ENCODE data around the gene C1orf56. TPM values are rescaled to one million over a fixed set of nuclear protein-coding genes. Genes with fewer than 3 reads are reported as not detected.

Gene C1orf56
- total RNA-seq, 1 donor, result 3.0 TPM

DNA sequence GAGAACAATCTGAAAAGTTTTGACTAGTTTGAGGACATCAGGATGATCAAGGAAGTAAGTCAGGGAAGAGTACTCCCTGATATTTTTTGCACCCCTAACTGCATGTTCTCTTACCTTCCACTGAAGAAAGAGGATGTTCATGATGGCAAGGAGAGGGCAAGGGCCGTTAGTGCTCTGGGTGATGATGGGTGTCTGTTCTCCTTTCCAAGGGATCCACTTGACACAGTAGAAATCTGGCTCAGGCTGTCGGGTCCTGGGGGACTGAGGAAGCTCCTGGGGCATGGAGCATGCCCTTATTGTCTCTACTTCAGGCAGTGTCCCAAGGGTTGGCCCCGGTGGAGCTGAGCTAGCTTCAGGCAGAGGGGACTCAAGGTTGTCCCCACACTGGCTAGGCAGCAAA lies 45.5 kb upstream of the C1orf56 start:
- TF ChIP-seq, protein P1, sequence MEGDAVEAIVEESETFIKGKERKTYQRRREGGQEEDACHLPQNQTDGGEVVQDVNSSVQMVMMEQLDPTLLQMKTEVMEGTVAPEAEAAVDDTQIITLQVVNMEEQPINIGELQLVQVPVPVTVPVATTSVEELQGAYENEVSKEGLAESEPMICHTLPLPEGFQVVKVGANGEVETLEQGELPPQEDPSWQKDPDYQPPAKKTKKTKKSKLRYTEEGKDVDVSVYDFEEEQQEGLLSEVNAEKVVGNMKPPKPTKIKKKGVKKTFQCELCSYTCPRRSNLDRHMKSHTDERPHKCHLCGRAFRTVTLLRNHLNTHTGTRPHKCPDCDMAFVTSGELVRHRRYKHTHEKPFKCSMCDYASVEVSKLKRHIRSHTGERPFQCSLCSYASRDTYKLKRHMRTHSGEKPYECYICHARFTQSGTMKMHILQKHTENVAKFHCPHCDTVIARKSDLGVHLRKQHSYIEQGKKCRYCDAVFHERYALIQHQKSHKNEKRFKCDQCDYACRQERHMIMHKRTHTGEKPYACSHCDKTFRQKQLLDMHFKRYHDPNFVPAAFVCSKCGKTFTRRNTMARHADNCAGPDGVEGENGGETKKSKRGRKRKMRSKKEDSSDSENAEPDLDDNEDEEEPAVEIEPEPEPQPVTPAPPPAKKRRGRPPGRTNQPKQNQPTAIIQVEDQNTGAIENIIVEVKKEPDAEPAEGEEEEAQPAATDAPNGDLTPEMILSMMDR (IDR thresholded peaks at IDR 0.05; ENCODE audit: insufficient read depth, low read depth, low read length), result no peak
- DNase-seq (ENCODE audit: low read depth), result no peak
- H3K4me3 ChIP-seq (ENCODE audit: low read depth, low read length), result no peak overlapping the region

DNA sequence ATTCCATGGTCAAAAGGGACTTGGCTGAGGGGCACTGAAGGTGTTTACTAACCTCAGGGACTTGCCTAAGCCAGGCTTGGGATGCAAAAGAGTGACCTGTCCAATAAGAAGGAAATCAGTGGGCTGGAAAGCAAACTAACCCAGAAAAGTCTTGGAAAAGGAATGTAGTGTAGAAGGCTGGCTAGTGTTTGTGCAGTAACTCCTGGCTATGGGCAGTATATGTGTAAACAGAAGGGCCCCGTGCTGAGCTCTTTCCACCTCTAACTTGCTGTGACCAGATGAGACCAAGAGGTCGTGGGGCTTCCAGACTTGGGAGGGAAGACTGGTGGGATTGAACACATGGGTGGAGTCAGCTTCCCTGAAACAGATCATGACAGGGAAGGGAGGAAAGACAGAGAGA lies 44.9 kb upstream of the C1orf56 start:
- TF ChIP-seq, protein P1 (IDR thresholded peaks at IDR 0.05; ENCODE audit: insufficient read depth, low read depth, low read length), result no peak
- no peak for DNase-seq (ENCODE audit: low read depth)
- H3K4me3 ChIP-seq (ENCODE audit: low read depth, low read length), result no peak overlapping the region

DNA sequence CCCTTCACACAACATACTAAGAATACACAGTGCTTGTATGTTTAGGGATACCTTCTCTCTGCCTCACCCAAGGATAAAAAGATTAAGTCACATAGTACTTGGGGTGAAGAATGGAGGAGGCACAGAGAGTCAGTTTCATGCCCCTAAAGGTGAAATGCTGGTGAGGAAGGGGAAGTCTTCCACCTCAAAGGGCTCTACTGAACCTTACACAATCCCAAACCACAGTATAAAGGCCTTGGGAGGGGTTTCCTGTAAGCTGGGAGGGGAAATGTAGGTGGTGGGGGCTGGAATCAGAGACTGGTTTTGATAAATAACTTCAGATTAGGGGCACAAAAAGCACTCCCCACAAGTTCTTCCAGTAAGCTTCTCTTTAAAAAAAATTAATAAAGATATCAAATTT lies 44.4 kb upstream of the C1orf56 start:
- DNase-seq (ENCODE audit: low read depth), result no peak
- TF ChIP-seq, protein P1 (IDR thresholded peaks at IDR 0.05; ENCODE audit: insufficient read depth, low read depth, low read length), result no peak

DNA sequence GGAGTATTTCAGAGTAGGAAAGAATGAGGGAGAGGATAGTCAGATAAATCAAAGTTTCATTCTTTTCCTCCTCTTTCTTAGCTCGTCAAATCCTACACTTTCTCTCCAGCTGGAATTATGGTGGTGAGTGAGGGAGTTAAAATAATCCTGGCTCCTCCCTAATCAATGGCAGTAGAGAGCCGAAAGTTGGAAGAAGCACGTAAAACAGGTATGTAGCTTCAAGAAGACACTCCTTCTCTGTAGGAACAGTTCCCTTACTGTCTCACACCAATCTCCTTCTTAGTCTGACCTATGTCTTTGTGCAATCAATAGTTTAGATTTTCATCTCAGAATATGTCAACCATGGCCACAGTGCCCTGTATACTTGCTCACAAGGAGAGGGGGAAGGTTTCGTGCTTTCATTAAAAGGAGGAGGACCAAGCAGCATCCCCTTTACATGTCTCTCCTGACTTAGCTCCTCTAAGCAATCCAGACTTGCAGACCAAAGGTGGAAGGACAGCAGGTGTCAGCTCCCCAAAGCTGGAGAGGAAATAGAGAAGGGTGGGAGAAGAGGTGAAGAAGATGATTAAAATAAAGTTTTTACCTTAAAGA lies 41.7 kb upstream of the C1orf56 start:
- TF ChIP-seq, protein P1 (IDR thresholded peaks at IDR 0.05; ENCODE audit: insufficient read depth, low read depth, low read length), result no peak
- H3K4me3 ChIP-seq (ENCODE audit: low read depth, low read length), result peak overlapping the region; percentile 65
- DNase-seq (ENCODE audit: low read depth), result no peak

More for the DNA sequence above, 44.4 kb upstream of the C1orf56 start:
- no peak overlapping the region for H3K4me3 ChIP-seq (ENCODE audit: low read depth, low read length)

DNA sequence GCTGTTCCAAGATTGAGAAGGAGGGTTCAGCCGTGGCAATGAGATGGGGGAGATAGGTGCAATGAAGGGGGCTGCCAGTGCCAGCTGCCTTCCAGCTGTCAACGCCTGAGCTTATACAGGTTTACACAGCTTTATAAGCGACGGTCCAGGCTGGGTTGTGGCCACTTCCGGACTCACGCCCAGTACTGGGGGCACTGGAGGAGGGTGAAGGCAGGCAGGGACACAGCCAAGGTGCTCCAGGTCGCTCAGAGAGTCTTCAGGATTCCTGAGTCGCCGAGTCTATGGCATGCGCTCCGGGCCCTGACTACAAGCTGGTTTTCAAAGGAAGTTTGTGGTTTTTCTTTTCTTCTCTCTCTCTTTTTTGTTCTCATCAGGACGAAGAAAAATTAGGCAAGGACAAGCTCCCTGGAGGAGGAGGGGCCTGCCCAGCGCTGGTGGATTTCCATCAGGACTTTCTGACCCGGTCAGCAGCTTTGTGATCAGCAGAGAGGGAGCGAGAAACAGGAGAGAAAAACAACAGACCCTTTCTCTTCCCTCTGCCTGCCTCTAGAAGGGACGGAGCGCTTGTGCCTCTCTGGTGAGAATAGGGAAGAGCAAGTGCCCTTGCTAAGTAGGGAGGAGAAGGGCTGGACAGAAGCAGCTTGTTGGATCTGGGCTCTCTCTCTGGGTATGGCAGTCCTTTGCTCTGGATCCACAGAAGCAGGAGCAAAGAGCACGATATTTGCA lies 41.1 kb upstream of the C1orf56 start, which contains the start of gene MINDY1:
Gene MINDY1 (minus strand): TSS at position 576 of the 726 bp plus-strand sequence. CDS start 4,285 bp downstream, outside the sequence.
- peak within 1 kb of the TSS; percentile 65 for H3K4me3 ChIP-seq (ENCODE audit: low read depth, low read length)
- peak; percentile 91 for DNase-seq (ENCODE audit: low read depth)
- TF ChIP-seq, protein P1 (IDR thresholded peaks at IDR 0.05; ENCODE audit: insufficient read depth, low read depth, low read length), result peak; percentile 66

DNA sequence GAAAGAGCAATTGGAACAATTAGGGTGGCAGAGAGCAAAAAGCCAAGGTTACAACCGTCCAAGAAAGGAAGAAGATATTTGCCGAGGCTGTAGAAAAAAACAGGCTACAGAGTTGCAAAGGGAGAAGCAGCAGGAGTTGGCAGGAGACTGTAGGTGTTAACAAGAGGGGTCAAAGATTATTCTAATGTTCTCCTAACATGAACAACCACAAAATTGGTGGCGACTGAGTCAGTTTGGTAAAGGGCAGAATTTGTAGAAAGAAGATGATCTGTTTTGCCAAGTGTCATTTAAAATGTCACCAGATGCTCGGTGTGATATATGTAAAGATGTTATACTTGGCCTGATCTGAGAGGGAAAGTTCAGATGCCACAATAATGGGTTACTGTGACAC lies 39.7 kb upstream of the C1orf56 start:
- no peak for DNase-seq (ENCODE audit: low read depth)
- TF ChIP-seq, protein P1 (IDR thresholded peaks at IDR 0.05; ENCODE audit: insufficient read depth, low read depth, low read length), result no peak

More for the DNA sequence above, 39.7 kb upstream of the C1orf56 start:
- peak overlapping the region; percentile 87 for H3K4me3 ChIP-seq (ENCODE audit: low read depth, low read length)

Measured in fibroblast of villous mesenchyme (primary cell).